GM08714 (cell line): ENCODE results near the gene AGK.
"Not testable (repeated sequence)": the region's sequence is repeated elsewhere in the genome, so short reads cannot be mapped to it uniquely, and the experiment has no call there.

Experiments
- H3K4me3 ChIP-seq: fragments of 200-500 bp; sonication (Bioruptor generic); 2 replicates; pipeline ENCODE4 v1.5.1; 2014; ENCODE audit warnings: mild to moderate bottlenecking, low read length, inconsistent platforms
- ZNF274 ChIP-seq: IDR thresholded peaks from 2 replicates; pipeline ENCODE4 v1.6.1; 2012; ENCODE audit warnings: mild to moderate bottlenecking, low read depth, low read length

Gene AGK

DNA sequence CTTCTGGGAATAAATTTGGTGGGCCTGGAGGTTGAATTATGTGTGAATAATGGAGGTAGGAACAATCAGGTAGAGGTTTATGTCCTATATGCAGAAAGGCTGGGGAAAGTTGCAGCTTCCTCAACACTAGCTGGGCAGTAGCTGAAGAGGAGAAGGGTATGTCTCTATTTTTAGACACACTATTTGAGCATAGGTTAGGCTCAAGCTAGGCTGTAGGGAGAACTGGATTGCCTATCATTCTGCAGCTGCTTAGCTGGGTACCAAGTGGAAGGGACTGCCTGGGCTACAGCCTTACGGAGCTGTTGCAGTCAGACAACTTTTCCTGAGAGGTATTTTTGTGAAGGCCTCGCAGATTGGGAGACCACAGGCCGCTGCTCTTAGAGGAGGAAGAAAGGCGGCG, 82.9 kb downstream of the AGK start:
- H3K4me3 ChIP-seq = no peak overlapping the region
- TF ChIP-seq ZNF274 = no peak

GRCh38 chr7:141636053-141636452, 84.8 kb downstream of the AGK start:
- TF ChIP-seq ZNF274 = no peak
- H3K4me3 ChIP-seq = no peak overlapping the region

- TF ChIP-seq ZNF274 = no peak
- H3K4me3 ChIP-seq = no peak overlapping the region
Measured at GRCh38 chr7:141640239-141640840, 89.1 kb downstream of the AGK start.

DNA sequence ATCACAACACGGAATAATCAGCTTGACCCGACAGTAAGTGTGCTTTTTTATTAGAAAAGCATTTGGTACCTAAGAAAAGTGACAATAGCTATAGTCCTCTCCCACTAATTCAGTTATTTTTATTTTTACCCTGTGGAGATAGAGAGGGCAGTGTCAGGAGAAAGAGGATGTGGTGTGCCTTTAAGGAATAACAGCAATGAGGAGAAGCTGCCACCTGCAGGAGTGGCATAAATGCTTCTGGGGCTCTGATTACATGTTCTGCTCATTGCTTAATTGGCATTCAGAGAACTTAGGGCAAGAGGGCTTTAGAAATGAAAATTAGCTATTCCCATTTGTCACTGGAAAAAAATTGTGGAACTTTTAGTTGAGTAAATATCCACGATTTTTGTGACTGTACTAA, 90.7 kb downstream of the AGK start:
- no peak overlapping the region for H3K4me3 ChIP-seq
- no peak for TF ChIP-seq ZNF274

DNA sequence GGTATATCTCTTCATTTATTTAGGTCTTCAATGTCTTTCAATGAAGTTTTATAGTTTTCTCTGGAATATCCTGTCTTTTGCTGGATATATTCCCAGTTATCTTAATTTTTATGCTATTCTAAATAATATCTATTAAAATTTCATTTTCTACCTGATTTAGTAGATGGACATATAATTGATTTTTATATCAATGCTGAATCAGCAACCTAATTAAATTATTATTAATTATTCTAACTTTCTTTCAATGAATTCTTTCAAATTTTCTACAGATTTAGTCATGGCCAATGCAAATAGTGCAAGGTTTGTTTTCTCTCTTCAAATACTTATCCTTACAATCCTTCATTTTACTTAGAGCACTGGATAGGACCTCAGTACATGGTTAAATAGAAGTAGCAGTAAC, 94.0 kb downstream of the AGK start:
- TF ChIP-seq ZNF274 = no peak
- H3K4me3 ChIP-seq = no peak overlapping the region

DNA sequence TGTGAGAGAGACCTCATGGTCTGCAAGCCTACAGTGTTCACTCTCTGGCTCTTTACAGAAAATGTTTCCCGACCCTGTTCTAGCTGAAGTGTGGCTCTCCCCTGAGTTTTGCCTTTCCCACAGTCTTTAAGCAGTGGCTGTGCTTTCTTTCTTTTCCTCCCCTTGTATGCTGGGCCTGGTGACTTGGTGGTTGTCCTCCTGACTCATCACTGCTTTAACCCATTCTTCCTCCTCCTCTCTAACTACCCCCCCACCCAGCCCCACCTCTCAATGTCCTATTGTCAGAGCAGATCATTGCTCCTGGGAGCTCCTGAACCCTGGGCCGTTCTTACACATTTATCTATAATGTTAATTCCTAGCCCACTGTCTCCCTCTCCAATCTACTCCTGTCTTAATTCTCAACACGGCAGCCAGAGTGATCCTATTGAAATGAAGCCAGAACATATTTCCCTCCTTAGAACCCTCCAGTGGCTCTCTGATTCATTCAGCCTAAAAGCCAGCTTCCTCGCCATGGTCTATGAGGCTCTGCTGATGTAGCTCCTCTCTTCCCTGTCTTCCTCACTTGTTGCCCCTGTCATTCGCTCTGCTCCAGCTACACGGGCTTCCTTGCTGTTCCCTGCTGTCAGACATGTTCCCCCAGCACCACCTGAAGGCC, 95.7 kb downstream of the AGK start:
- TF ChIP-seq ZNF274 = no peak
- H3K4me3 ChIP-seq = no peak overlapping the region

- H3K4me3 ChIP-seq = not testable (repeated sequence)
Measured at GRCh38 chr7:141647701-141648100, 96.5 kb downstream of the AGK start.

DNA sequence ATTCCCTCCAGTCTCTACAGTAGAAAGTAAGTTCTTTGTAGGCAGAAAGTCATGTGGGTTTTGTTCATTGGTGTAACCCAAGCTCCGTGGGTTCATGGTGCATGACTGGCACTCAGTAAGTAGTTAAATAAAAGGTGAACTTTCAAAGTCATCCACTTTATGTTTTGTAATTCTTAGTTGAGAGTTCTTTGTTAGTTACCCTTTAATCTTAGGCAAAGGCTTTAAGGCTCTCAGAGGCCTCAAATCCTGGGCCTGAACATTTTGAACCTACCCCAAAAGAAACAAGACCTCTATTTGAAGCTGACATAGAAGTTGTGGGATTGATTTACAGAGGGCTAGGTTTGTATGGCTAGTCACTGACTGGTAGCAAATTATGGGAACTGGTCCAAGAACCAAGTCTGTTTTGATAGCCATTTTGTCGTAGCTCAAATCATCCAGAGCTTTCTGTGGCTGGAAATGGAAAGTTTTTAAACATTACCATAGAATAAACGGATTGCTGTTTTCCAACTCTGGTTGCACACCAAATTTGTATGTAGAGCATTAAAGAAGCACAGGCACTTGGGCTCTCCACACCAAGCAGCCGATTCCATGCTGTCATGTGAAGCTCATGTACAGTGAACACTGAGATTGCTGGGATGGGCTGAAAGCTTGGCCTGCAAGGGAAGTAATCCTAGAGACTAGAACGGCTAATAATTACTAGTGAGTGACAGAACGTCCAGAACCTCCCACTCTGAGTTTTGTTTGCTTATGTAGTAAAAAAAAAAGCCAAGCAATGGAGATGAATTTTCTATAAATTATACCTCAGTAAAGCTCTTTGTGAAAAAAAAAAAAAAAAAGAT, 97.3 kb downstream of the AGK start:
- no peak for TF ChIP-seq ZNF274
- H3K4me3 ChIP-seq = no peak overlapping the region

- TF ChIP-seq ZNF274 = no peak
- no peak overlapping the region for H3K4me3 ChIP-seq
Measured at GRCh38 chr7:141649137-141649864, 98.1 kb downstream of the AGK start.

DNA sequence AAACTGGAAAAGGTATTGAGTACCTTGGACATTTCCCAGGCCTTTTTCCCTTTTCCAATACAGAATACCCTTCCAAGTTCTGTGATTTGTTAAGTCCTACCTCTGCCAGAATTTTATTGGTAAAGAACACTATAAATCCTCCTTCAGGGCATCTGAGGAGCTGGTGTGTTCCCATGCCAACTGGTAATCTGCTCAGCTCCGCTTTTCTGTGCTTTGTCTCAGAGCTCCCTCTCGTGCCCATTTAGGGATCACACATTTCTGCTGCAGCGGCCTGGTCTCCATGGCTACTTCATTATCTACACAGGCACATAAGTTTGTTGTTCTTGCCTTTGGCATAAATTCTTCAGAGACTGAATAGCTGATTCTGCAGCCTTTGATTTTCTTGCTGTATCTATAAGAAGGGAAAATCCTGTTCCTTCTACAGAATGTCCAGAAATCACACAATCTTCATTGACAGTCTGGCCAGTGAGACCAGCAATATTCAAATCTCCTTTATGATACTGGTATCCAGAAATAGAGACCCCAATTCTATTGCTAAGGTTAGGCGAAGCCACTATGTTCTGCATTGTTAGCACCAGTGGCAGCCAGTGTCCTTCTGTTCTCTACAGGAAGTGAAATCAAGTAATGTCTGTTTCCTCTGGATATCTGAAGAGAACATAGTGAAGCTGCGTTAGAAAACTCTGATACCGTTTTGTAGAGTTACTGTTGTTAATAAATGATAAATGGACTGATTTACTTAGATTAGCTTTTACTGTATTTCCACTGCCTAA, 98.8 kb downstream of the AGK start:
- no peak for TF ChIP-seq ZNF274
- no peak overlapping the region for H3K4me3 ChIP-seq

DNA sequence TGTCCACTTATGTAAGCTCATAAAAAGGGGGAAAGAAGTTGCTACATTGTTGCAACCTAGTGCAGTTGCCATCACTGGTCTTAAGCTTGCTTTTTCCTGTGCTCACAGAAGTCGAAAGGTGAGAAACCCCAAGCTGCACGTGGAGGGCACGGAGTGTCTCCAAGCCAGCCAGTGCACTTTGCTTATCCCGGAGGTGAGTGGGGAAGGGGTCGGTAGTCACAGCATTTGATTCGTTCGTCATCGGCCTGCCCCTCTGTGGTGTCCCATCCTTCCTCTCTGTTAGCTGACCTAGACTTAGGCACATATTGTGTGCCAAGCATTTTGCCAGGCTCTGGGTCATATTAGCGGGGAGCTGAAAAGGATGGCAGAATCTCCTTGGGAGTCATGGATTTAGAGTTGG, 100.2 kb downstream of the AGK start:
- TF ChIP-seq ZNF274 = no peak
- H3K4me3 ChIP-seq = no peak overlapping the region

DNA sequence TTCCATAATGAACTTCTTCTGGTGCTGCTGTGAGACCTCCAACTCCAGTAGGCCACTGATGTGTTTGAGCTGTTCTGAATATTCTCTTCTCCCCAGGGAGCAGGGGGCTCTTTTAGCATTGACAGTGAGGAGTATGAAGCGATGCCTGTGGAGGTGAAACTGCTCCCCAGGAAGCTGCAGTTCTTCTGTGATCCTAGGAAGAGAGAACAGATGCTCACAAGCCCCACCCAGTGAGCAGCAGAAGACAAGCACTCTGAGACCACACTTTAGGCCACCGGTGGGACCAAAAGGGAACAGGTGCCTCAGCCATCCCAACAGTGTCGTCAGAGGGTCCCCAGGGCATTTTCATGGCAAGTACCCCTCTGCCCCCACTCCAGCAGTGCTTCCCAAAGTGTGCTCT, 101.5 kb downstream of the AGK start:
- no peak for TF ChIP-seq ZNF274
- H3K4me3 ChIP-seq = no peak overlapping the region

GRCh38 chr7:141654551-141654950, 103.3 kb downstream of the AGK start:
- H3K4me3 ChIP-seq = no peak overlapping the region
- TF ChIP-seq ZNF274 = no peak

- no peak for TF ChIP-seq ZNF274
- no peak overlapping the region for H3K4me3 ChIP-seq
Measured at GRCh38 chr7:141659501-141659900, 108.3 kb downstream of the AGK start.
